GM13977 (cell line): Measurements from ENCODE around the gene GCNA.

Source experiments
- DNase-seq: peaks from one replicate; pipeline ENCODE4 v3.0.0; 2012; ENCODE audit warnings: low spot score
- CTCF ChIP-seq: IDR thresholded peaks from 2 replicates; pipeline ENCODE4 v1.5.1; 2012; ENCODE audit warnings: mild to moderate bottlenecking, control low read depth; ENCODE audit not compliant: insufficient read depth; ENCODE audit errors: extremely low read depth, missing control alignments
- in situ Hi-C: fragments of 300-500 bp; cut with MboI; formaldehyde crosslinking; loops from one replicate; pipeline ENCODE4 v1.12.0; 2022; ENCODE audit warnings: low sequenced_read_pairs, low pct_unique_long_range_greater_than_20kb, mixed read lengths, inconsistent platforms; ENCODE audit not compliant: unreplicated experiment

The GCNA gene

GRCh38 chrX:71619986-71620385 is 41.7 kb downstream of the GCNA start:
- no peak for DNase-seq
- no peak for TF ChIP-seq CTCF
- in situ Hi-C loops, result no loop called here

- in situ Hi-C loops, result no loop called here
- no peak for TF ChIP-seq CTCF
- no peak for DNase-seq
Measured at GRCh38 chrX:71621603-71622002, 43.4 kb downstream of the GCNA start.

GRCh38 chrX:71622032-71622575 is 43.9 kb downstream of the GCNA start:
- TF ChIP-seq CTCF, result no peak
- DNase-seq, result no peak
- in situ Hi-C loops, result no loop called here

GRCh38 chrX:71622576-71623450 is 44.6 kb downstream of the GCNA start:
- no peak for TF ChIP-seq CTCF
- in situ Hi-C loops, result no loop called here
- DNase-seq, result peak; percentile 56

GRCh38 chrX:71623714-71624113 is 45.5 kb downstream of the GCNA start:
- in situ Hi-C loops, result no loop called here
- DNase-seq, result no peak
- TF ChIP-seq CTCF, result no peak

GRCh38 chrX:71625471-71625870 is 47.2 kb downstream of the GCNA start:
- TF ChIP-seq CTCF, result no peak
- DNase-seq, result no peak
- in situ Hi-C loops, result no loop called here

- TF ChIP-seq CTCF, result no peak
- DNase-seq, result no peak
- in situ Hi-C loops, result no loop called here
Measured at GRCh38 chrX:71626576-71626975, 48.3 kb downstream of the GCNA start.
